ENCODE measurements around the gene FAM53B.

Gene FAM53B

DNA sequence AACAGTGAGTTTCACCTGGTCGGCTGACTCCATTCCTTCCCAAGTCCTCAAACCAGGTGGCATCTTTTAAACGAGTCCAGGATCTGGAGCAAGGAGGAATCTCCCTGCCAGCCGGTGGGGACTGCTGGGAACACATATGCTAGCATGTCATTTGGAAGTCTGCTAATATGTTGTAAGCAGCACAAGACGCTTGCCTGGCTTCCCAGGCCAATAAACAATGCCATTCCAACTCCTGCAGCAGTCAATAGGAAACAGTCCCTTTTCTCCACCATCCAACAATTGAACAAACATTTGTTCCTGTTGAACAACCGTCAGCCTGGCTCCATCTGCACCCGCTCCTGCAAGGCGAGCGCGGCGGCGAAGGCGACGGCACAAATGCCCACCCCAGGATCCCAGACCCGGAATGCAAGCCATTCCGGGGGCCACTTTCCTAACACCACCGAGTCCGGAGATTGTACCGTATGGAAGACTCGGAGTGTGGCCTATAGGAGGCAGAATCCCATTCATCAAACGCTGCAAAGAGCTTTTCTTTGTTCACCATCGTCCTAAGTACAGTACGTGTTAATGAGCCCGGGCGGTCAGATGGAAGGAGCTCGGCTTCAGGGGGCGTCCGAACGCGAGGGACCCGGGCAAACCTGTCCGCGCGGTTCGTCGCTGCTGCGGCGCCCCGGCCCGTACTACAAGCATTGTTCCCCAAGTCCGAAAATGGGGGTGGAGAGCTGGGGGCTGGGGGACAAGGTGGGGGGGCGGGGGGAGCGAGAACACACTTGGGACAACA is 1.6 kb downstream of the FAM53B start:
- TF ChIP-seq, protein P1, sequence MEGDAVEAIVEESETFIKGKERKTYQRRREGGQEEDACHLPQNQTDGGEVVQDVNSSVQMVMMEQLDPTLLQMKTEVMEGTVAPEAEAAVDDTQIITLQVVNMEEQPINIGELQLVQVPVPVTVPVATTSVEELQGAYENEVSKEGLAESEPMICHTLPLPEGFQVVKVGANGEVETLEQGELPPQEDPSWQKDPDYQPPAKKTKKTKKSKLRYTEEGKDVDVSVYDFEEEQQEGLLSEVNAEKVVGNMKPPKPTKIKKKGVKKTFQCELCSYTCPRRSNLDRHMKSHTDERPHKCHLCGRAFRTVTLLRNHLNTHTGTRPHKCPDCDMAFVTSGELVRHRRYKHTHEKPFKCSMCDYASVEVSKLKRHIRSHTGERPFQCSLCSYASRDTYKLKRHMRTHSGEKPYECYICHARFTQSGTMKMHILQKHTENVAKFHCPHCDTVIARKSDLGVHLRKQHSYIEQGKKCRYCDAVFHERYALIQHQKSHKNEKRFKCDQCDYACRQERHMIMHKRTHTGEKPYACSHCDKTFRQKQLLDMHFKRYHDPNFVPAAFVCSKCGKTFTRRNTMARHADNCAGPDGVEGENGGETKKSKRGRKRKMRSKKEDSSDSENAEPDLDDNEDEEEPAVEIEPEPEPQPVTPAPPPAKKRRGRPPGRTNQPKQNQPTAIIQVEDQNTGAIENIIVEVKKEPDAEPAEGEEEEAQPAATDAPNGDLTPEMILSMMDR (IDR thresholded peaks at IDR 0.05; ENCODE audit: control insufficient read depth, extremely low read depth, insufficient read depth) = peak; percentile 42
- H3K4me3 ChIP-seq (ENCODE audit: low read depth, low read length) = peak overlapping the region; percentile 71
- DNase-seq (ENCODE audit: low read depth) = no peak

DNA sequence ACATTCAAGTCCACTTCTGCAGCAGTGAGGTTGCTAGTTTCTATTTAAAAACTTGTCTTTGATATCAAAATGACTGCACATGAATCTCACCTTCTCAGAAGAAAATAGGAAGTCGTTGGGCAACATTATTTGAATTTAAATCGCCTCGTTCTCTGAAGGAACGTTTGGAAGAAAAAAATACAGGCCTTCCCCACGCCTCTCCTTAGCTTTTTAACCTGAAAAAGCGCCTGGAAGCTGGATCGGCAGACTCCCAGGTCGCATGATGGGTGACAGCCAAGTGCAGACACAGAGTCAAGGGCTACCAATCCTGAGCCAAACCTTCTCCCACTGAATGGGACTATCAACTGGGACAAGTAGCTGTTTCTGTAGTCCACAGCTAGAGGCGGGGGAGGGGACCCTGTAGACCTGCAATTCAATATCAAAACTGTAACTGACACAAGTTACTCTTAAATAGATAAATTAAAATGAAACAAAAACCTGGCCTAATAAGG is 2.2 kb downstream of the FAM53B start:
- DNase-seq (ENCODE audit: low read depth) = no peak
- TF ChIP-seq, protein P1 (IDR thresholded peaks at IDR 0.05; ENCODE audit: control insufficient read depth, extremely low read depth, insufficient read depth) = no peak
- H3K4me3 ChIP-seq (ENCODE audit: low read depth, low read length) = peak overlapping the region; percentile 71

DNA sequence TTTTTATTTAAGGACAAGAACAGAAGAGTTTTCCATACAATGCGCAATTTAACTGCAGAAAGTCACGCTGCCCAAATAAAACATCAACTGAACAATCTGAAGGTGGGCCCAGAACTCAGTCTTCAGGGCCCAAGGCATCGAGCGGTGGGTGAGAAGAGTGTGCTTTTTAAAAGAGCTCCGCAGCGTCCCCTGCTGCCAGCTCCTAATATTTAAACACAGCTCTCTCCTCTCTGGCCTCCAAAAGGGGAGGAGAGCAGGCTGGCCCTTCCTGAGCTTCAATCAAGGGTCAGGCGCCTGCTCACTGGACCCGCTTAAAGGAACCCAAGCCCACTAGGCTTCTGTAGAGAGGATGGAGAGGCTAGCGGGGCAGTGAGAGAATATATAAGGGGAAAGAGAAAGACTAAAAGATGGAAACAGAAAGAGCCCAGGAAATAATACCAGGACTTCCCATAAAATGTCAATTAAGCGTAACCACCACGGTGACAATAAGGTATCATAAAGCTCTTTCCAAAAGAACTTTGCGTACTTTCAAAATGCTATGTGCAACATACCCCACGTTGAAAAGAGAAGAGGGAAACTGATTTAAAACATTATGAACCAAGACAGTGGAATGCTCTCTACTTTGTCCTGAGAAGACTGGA is 2.8 kb downstream of the FAM53B start:
- TF ChIP-seq, protein P1 (IDR thresholded peaks at IDR 0.05; ENCODE audit: control insufficient read depth, extremely low read depth, insufficient read depth) = peak; percentile 81
- DNase-seq (ENCODE audit: low read depth) = no peak
- no peak overlapping the region for H3K4me3 ChIP-seq (ENCODE audit: low read depth, low read length)

DNA sequence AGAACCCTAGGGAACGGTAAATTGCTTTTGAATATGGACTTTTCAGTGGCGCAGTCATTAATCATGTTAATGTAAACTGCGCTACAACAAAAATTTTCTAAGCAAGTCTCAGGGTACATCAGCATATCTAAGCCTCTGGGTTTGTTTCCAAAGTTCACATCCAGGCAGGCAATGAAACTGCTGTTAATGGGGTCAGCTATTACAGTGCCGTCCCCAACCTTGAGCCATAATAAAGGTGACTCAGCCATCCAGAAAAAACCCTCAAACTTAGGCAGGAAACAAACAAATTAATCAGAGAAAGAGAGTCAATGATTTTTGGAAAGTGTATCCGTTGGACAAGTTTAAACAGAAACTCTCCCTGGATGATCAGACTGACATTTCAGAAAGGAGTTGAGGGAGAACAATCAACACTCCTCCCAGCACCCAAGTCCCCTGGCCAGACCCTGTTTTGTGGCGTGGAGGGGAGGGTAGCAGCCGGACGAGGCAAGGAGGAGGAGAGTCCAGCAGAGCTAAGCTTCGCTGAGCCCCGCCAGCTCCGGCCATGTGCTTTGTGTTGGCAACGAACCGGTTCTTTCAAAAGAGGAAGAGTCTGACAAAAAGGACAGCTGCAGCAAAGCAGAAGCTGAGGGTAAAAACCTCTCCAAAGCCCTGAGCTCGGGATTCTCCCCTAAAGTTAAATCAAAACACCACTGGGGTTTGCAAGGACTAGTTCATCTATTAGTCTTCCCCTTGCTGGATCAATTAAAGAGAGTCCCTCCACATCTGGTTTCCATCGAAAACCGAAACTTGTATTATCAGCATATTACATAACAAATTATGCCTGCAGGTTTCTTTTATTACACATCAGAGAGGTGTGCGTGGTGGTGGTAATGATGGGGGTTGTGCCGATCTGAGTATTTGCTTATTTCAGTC is 3.6 kb downstream of the FAM53B start:
- no peak for DNase-seq (ENCODE audit: low read depth)
- no peak overlapping the region for H3K4me3 ChIP-seq (ENCODE audit: low read depth, low read length)
- TF ChIP-seq, protein P1 (IDR thresholded peaks at IDR 0.05; ENCODE audit: control insufficient read depth, extremely low read depth, insufficient read depth) = no peak

DNA sequence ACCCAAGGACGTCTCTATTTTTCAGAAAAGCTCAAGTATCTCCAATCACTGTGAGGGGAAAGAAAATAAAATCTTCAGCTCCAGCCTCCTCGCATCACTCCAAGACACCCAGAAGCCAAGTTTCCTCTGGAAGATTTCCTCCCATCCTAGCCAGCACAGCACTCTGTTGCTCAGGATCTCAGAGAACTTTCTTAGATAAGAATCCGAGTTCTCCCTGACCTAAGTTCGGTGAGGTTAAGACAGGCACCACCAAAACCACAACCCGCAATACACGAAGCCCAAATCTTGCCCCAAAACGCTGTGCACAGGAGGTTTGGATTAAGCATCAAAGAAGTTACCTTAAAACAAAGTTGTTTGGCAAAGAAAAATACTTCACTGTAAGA is 4.2 kb downstream of the FAM53B start:
- no peak overlapping the region for H3K4me3 ChIP-seq (ENCODE audit: low read depth, low read length)
- TF ChIP-seq, protein P1 (IDR thresholded peaks at IDR 0.05; ENCODE audit: control insufficient read depth, extremely low read depth, insufficient read depth) = no peak
- DNase-seq (ENCODE audit: low read depth) = no peak

DNA sequence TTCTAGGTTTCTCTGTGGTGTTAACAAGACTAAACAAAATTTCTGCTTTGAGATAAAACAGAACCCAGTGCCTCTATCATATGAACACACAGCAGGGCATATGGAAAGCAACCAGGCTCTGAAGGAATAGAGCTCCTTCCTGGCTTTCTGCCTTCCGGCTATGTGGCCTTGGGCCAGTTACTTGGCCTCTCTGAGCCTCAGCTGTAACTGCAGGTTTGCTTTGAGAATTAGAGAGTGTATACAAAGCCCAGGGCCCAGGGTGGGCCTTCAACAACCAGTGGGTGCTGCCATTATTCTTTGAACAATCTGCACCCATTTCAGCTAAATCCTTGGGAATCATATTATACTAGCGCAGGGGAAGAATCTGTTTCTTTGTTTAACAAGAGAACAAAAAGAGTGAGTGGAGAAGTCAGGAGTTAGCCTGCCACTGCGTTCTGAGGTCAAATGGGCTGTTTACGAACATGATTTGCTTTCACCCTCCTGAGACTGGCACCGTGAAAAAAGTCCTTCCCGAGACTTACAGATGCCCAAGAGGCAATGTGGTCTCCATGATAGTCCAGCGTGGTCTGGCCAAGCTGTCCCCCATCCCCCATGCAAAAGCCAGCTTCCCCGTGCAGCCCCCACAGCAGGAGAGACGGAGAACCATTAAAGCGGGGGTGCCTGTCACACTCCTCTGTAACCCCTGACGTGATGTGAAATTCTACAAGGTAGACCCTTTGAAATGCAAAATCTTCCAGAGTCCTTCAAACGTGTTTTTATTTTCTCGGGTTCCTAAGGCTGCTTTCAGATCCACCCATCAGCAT is 4.9 kb downstream of the FAM53B start:
- H3K4me3 ChIP-seq (ENCODE audit: low read depth, low read length) = no peak overlapping the region
- no peak for DNase-seq (ENCODE audit: low read depth)
- TF ChIP-seq, protein P1 (IDR thresholded peaks at IDR 0.05; ENCODE audit: control insufficient read depth, extremely low read depth, insufficient read depth) = no peak

Data from LNCaP clone FGC (cell line).